Thyroid gland (tissue), 4 donors: ENCODE data around the gene CKAP2. TPM values are rescaled to one million over a fixed set of nuclear protein-coding genes. Genes with fewer than 3 reads are reported as not detected.

ENCODE experiments used
- DNase-seq, 2 donors: peaks; one replicate each; pipeline ENCODE4 v3.0.0-alpha.2; 2019
- H3K27ac ChIP-seq, 3 donors: fragments of 200-600 bp; sonication (generic); 1 replicate in 2 of 3; 2 replicates in 1 of 3; pipeline ENCODE4 v1.5.1; 2016 to 2019; ENCODE audit warnings: mild to moderate bottlenecking in 1 of 3, moderate library complexity in 1 of 3
- H3K27me3 ChIP-seq: fragments of 200-600 bp; sonication (generic); one replicate; pipeline ENCODE4 v1.5.1; 2019
- H3K36me3 ChIP-seq, 2 donors: fragments of 200-600 bp; sonication (generic); one replicate each; pipeline ENCODE4 v1.5.1; 2016 to 2019
- H3K4me1 ChIP-seq, 2 donors: fragments of 200-600 bp; sonication (generic); one replicate each; pipeline ENCODE4 v1.5.1; 2017 to 2019
- H3K4me3 ChIP-seq, 3 donors: fragments of 200-600 bp; sonication (generic); replicated peaks in 1 of 3; 1 replicate in 2 of 3; 2 replicates in 1 of 3; pipeline ENCODE4 v1.5.1; 2016; ENCODE audit warnings: mild to moderate bottlenecking in 1 of 3
- H3K9me3 ChIP-seq: fragments of 200-600 bp; sonication (generic); one replicate; pipeline ENCODE4 v1.5.1; 2017
- POLR2A ChIP-seq, 2 donors: fragments of 450-650 bp; IDR thresholded peaks; one replicate each; pipeline ENCODE4 v1.6.1; 2017; ENCODE audit warnings: antibody characterized with exemption in 2 of 2, mild to moderate bottlenecking in 2 of 2, moderate library complexity in 1 of 2
- WGBS, 2 donors: methylation state at CpG; one replicate each; pipeline ENCODE4 v1.1.5; 2017; 5-methylcytosine and 5-hydroxymethylcytosine counted together
- intact Hi-C: fragments of 100-400 bp; cut with DNase I; formaldehyde crosslinking; loops from one replicate; pipeline ENCODE4 v1.15.1; 2023
- total RNA-seq, 4 donors: library from RNA; depleted of rRNA; stranded (reverse); fragments of >200 nt; gene quantifications; one replicate each; pipeline ENCODE4 v1.2.3, GENCODE V29; 2016
- TF ChIP-seq, protein P1 (sequence below), 6 experiments: fragments of 200-600 bp in 3 of 6; fragments of 450-650 bp in 3 of 6; sonication (generic) in 3 of 6; IDR thresholded peaks; one replicate each; pipeline ENCODE4 v1.5.1; 2016 to 2019; ENCODE audit warnings: antibody characterized with exemption in 6 of 6, mild to moderate bottlenecking in 2 of 6, inconsistent platforms in 1 of 6, moderate library complexity in 1 of 6

Gene CKAP2
- total RNA-seq, 4 donors from 2014 or later = 8.7 to 14.3 (median 11.4) TPM

DNA sequence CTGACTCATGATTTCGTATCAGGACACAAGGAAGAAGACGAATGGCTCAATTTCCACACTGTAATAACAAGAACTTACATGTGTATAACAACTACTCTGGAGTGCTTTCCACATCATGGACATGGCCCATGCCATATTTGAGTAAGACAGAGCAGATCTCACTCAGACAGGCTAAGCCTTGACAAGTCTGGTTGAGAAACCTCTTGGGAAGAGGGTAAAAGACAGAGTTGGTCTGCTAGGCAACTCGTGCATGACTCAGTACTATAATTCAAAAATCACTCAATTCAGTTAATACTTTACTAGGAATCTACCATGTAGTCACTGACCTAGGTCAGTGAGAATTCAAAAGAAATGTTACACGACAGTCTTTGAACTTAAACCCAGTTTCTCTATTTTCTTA, 43.6 kb upstream of the CKAP2 start:
- Histone ChIP-seq H3K27ac (no peak overlapping the region), H3K4me3 (no peak overlapping the region)
- TF ChIP-seq POLR2A (IDR thresholded peaks at IDR 0.05) = no peak
- TF ChIP-seq, protein P1, sequence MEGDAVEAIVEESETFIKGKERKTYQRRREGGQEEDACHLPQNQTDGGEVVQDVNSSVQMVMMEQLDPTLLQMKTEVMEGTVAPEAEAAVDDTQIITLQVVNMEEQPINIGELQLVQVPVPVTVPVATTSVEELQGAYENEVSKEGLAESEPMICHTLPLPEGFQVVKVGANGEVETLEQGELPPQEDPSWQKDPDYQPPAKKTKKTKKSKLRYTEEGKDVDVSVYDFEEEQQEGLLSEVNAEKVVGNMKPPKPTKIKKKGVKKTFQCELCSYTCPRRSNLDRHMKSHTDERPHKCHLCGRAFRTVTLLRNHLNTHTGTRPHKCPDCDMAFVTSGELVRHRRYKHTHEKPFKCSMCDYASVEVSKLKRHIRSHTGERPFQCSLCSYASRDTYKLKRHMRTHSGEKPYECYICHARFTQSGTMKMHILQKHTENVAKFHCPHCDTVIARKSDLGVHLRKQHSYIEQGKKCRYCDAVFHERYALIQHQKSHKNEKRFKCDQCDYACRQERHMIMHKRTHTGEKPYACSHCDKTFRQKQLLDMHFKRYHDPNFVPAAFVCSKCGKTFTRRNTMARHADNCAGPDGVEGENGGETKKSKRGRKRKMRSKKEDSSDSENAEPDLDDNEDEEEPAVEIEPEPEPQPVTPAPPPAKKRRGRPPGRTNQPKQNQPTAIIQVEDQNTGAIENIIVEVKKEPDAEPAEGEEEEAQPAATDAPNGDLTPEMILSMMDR (IDR thresholded peaks at IDR 0.05) = no peak

DNA sequence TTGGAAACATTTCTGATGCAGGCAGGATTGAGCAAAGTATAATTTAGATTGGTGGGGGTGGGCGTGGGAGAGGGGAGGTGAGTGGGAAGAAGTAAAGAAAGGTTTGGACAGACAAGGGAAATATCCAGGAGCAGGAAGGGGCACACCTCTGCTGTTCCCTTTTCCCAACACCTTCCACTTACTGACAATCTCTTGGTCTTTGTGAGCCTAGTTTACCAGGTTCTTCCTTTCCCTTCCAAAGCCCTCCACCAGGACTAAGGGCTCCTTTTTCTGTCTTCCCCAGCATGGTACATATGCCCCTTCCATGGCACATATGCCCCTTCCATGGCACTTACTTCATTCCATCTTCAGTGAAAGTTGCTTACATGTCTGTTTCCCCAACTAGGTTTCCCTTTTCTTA, 43.1 kb upstream of the CKAP2 start:
- Histone ChIP-seq H3K4me1 (no peaks in the 10 kb centered on the region), H3K27ac (no peak overlapping the region), H3K36me3 (peaks cover 0 to 19% of the 10 kb centered on the region in 2 donors), H3K4me3 (no peak overlapping the region), H3K27me3 (no peaks in the 10 kb centered on the region), H3K9me3 (no peaks in the 10 kb centered on the region)
- WGBS, 2 donors = 94 to 95% methylated on average over 1 of the region's 1 CpG
- TF ChIP-seq, protein P1 (IDR thresholded peaks at IDR 0.05) = no peak
- no peak for TF ChIP-seq POLR2A (IDR thresholded peaks at IDR 0.05)
- intact Hi-C loops = no loop called here
- DNase-seq = no peak

More for the DNA sequence above, 43.6 kb upstream of the CKAP2 start:
- intact Hi-C loops = no loop called here
- no peaks in the 10 kb centered on the region for H3K9me3 ChIP-seq
- no peak for DNase-seq
- no peaks in the 10 kb centered on the region for H3K27me3 ChIP-seq
- WGBS, 2 donors = 89 to 92% methylated on average over 4 of the region's 4 CpGs
- H3K36me3 ChIP-seq = peaks cover 0 to 16% of the 10 kb centered on the region in 2 donors
- H3K4me1 ChIP-seq = no peaks in the 10 kb centered on the region

DNA sequence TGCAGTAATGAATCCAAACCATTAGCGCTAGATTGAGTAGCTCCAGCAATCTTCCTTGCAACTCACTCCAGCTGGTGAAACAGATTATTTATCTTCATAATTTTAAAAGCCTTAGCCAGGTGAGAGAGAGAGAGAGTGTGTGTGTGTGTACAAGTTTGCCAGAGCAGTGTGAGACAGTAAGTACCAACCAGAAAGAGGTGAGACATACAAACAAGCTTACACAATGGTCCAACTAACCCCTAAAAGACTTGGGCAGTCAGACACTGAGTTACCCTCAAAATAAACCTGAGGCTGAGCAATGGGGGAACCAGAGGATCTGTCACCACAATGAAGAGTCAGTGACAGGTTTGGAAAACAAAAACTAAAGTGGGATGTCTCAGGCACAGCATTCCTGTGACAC, 41.2 kb upstream of the CKAP2 start:
- H3K36me3 ChIP-seq = peaks cover 0 to 29% of the 10 kb centered on the region in 2 donors

DNA sequence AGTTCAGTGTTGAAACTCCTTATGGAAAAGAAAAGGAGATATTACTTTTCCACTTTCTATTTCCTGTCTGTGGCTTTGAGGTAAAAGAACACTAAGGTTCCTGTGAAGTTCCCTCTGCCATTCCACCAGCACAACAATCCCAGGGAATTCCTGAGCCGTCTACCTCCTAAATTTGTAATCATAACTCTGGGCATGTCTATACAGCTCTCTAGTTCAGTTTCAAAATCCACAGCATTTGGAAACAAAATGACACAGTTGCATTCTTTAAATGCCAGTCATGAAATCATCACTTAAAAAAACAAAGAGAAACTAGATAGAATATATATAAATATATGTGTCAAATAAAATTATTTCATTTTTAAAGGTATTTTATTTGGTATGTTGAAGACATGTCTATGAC, 40.3 kb upstream of the CKAP2 start:
- no peak overlapping the region for H3K4me3 ChIP-seq
- H3K27me3 ChIP-seq = no peaks in the 10 kb centered on the region
- intact Hi-C loops = no loop called here
- peaks cover 0 to 29% of the 10 kb centered on the region in 2 donors for H3K36me3 ChIP-seq
- no peaks in the 10 kb centered on the region for H3K4me1 ChIP-seq
- WGBS, 2 donors = 71 to 87% methylated on average over 1 of the region's 1 CpG
- TF ChIP-seq POLR2A (IDR thresholded peaks at IDR 0.05) = no peak
- TF ChIP-seq, protein P1 (IDR thresholded peaks at IDR 0.05) = no peak
- H3K9me3 ChIP-seq = no peaks in the 10 kb centered on the region
- DNase-seq = no peak
- no peak overlapping the region for H3K27ac ChIP-seq

More for the DNA sequence above, 41.2 kb upstream of the CKAP2 start:
- Histone ChIP-seq H3K27me3 (no peaks in the 10 kb centered on the region), H3K4me3 (no peak overlapping the region), H3K27ac (no peak overlapping the region), H3K9me3 (no peaks in the 10 kb centered on the region), H3K4me1 (no peaks in the 10 kb centered on the region)
- intact Hi-C loops = no loop called here
- 98 to 99% methylated on average over 1 of the region's 1 CpG for WGBS, 2 donors
- TF ChIP-seq POLR2A (IDR thresholded peaks at IDR 0.05) = no peak
- TF ChIP-seq, protein P1 (IDR thresholded peaks at IDR 0.05) = no peak
- no peak for DNase-seq

DNA sequence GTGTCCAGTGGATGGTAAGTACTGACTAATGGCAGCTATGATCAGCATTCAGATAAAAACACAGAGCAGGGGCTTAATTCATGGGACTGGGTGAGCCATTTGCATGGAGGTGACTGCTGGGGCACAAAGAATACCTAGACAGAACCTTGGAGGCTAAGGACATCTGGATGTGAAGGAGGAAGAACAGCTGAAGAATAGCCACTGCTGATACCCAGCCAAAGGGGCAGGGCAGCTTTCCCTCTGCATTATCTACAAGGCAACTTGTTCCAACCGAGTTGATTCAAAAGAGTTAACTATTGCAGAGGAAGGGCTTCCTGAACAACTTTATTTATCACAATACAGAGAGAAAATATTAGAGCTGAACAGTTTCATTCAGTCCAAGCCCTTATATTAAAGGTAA, 36.2 kb upstream of the CKAP2 start:
- Histone ChIP-seq H3K4me1 (no peaks in the 10 kb centered on the region), H3K9me3 (no peaks in the 10 kb centered on the region), H3K36me3 (peaks cover 10 to 42% of the 10 kb centered on the region in 2 donors), H3K4me3 (no peak overlapping the region), H3K27ac (no peak overlapping the region), H3K27me3 (no peaks in the 10 kb centered on the region)
- WGBS, 2 donors = 25 to 34% methylated on average over 1 of the region's 1 CpG
- DNase-seq = no peak
- intact Hi-C loops = no loop called here
- TF ChIP-seq, protein P1 (IDR thresholded peaks at IDR 0.05) = no peak
- TF ChIP-seq POLR2A (IDR thresholded peaks at IDR 0.05) = no peak
